Muscle of back (tissue), 13 donors: ENCODE results near the gene TCF25. TPM values are rescaled to one million over a fixed set of nuclear protein-coding genes. Genes with fewer than 3 reads are reported as not detected.
"Not testable (repeated sequence)": the region's sequence is repeated elsewhere in the genome, so short reads cannot be mapped to it uniquely, and the experiment has no call there.

Experiments
- DNase-seq, 3 donors: peaks; one replicate each; pipeline versions ENCODE4 v3.0.0 to v3.0.0-alpha.2; 2013
- long read RNA-seq, 9 donors: transcript quantifications; one replicate each; lab custom pipeline, GENCODE V29; 2026
- polyA plus RNA-seq, 10 donors: library from polyadenylated mRNA; unstranded; fragments of 120-200 nt; gene quantifications; one replicate each; pipeline ENCODE4 v1.2.1, GENCODE V29; 2013; ENCODE audit not compliant: insufficient read length in 10 of 10

The TCF25 gene
- polyA plus RNA-seq = 100 to 1,000 TPM in 5 of 10 donors, 10 to 100 TPM in 5; 83.4 to 121 (median 99.3) TPM
- long read RNA-seq, donor 1, transcript TCF25-201 (18 exons, 2,233 nt) = major isoform, 6 of 63 reads
- long read RNA-seq, donor 1, transcript TCF25-203 (2 exons, 981 nt) = major isoform, 6 of 63 reads
- long read RNA-seq, donor 1, partial matches to known transcripts = 46 of 63 reads
- long read RNA-seq, donor 1, other reads (novel, unspliced or antisense) = 0 of 63 reads
- long read RNA-seq, donor 2, partial matches to known transcripts = 24 of 32 reads
- long read RNA-seq, donor 2, other reads (novel, unspliced or antisense) = 0 of 32 reads
- long read RNA-seq, donor 3 = 0 reads
- long read RNA-seq, donor 4, transcript TCF25-201 (18 exons, 2,233 nt) = major isoform, 6 of 10 reads
- long read RNA-seq, donor 4, partial matches to known transcripts = 0 of 10 reads
- long read RNA-seq, donor 4, other reads (novel, unspliced or antisense) = 0 of 10 reads
- long read RNA-seq, donor 5, partial matches to known transcripts = 44 of 59 reads
- long read RNA-seq, donor 5, other reads (novel, unspliced or antisense) = 0 of 59 reads
- long read RNA-seq, donor 6, transcript TCF25-201 (18 exons, 2,233 nt) = major isoform, 11 of 34 reads
- long read RNA-seq, donor 6, transcript TCF25-203 (2 exons, 981 nt) = minor isoform, 5 of 34 reads
- long read RNA-seq, donor 6, partial matches to known transcripts = 16 of 34 reads
- long read RNA-seq, donor 6, other reads (novel, unspliced or antisense) = 0 of 34 reads
- long read RNA-seq, donor 7, transcript TCF25-201 (18 exons, 2,233 nt) = major isoform, 5 of 20 reads
- long read RNA-seq, donor 7, partial matches to known transcripts = 8 of 20 reads
- long read RNA-seq, donor 7, other reads (novel, unspliced or antisense) = 0 of 20 reads
- long read RNA-seq, donor 8, partial matches to known transcripts = 14 of 19 reads
- long read RNA-seq, donor 8, other reads (novel, unspliced or antisense) = 0 of 19 reads
- long read RNA-seq, donor 9 = 0 reads

GRCh38 chr16:89873109-89873971 is at the start of gene TCF25:
TSS of gene TCF25 (plus strand) at chr16:89873592. CDS start at chr16:89873668, 76 bp downstream.
- DNase-seq = peak; percentile 89 to 97 (median 94)

- DNase-seq = not testable (repeated sequence)
These were observed 49.6 kb upstream of the TCF25 start for GRCh38 chr16:89823824-89824148.

DNA sequence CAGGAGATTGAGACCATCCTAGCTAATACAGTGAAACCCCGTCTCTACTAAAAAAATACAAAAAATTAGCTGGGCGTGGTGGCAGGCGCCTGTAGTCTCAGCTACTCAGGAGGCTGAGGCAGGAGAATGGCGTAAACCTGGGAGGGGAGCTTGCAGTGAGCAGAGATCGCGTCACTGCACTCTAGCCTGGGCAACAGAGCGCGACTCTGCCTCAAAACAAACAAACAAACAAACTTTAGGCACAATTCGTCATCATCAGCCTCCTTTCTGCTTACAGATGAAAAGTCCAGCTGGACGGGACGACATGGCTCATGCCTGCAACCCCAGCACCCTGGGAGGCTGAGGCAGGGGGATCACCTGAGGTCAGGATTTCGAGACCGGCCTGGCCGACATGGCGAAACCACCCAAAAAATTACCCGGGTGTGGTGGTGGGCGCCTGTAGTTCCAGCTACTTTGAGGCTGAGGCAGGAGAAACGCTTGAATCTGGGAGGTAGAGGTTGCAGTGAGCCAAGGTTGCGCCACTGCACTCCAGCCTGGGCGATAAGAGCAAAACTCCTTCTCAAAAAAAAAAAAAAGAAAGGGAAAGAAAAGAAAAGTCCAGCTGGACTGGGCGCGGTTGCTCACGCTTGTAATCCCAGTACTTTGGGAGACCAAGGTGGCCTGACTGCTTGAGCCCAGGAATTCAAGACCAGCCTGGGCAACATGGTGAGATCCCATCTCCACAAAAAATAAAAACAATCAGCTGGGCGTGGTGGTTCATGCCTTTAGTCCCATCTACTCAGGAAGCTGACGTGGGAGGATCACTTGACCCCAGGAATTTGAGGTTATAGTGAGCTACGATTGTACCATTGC is 46.6 kb upstream of the TCF25 start:
- DNase-seq = no peak

DNA sequence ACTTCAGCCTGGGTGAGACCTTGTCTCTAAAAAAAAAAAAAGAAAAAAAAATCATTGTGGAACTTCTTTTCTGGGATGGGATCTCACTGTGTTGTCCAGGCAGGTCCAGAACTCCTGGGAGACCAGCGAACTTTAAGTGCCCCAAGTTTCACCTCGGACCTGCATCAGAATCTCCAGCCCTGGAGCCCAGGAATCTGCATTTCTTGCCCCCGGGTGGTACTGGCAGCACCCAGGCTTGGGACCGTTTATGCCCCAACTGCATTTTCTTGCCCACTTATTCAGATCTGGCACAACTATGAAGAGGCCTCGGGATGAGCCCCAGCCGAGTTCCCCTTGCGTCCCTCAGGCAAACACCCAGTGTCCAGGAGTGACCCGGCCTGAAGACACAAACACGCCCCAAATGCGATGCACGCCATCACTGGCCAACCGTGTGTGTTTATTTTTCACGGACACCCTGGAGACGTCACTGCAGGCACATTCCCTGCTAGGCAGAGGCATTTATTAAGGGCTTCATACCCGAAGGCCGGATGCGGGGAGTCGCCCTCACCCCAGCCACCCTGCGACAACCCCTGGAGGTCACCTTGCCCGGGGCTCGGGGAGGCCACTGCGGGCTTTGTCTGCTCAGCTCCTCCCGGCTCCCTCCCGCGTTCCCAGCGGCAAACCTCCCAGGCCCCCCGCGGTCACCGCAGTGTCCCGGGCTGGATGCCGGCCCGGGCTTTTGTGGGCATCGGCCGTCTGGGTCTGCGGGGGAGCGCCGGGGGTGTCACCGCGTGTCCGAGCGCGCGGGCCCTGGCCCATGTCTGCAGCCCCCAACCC is 45.8 kb upstream of the TCF25 start:
- DNase-seq = peak in 2 of 3 donors; percentile 37 to 67

DNA sequence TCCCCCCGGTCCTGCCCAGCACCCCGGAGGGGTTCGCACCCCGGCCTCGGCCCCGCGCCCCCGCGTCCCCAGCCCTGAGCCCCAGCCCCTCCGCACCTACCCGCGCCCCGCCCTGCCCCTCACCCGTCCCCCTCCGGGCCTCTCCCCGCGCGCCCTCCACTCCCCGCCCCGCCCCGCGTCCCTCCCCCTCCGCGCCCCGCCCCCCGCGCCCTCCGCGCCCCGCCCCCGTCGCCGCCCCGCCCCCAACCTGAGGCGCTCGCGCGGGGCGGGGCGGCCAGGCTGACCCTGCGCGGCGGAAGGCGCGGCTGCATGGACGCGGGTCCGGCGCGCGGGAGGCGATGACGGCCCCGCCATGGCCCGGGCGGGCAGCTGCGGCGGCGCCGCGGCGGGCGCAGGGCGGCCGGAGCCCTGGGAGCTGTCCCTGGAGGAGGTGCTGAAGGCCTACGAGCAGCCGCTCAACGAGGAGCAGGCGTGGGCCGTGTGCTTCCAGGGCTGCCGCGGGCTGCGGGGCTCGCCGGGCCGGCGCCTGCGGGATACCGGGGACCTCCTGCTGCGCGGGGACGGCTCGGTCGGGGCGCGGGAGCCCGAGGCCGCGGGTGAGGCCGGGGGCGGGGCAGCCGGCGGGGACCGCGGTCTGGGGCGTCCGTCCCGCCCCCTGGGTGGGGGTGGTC is 45.1 kb upstream of the TCF25 start, which contains the start of gene SPIRE2:
Gene SPIRE2, plus strand, starts transcription at position 277 of the 671 bp plus-strand sequence. Its CDS starts 76 bp downstream, at position 353.
- peak; percentile 76 to 91 (median 87) for DNase-seq

GRCh38 chr16:89828870-89829629 is 44.3 kb upstream of the TCF25 start:
- DNase-seq = no peak

DNA sequence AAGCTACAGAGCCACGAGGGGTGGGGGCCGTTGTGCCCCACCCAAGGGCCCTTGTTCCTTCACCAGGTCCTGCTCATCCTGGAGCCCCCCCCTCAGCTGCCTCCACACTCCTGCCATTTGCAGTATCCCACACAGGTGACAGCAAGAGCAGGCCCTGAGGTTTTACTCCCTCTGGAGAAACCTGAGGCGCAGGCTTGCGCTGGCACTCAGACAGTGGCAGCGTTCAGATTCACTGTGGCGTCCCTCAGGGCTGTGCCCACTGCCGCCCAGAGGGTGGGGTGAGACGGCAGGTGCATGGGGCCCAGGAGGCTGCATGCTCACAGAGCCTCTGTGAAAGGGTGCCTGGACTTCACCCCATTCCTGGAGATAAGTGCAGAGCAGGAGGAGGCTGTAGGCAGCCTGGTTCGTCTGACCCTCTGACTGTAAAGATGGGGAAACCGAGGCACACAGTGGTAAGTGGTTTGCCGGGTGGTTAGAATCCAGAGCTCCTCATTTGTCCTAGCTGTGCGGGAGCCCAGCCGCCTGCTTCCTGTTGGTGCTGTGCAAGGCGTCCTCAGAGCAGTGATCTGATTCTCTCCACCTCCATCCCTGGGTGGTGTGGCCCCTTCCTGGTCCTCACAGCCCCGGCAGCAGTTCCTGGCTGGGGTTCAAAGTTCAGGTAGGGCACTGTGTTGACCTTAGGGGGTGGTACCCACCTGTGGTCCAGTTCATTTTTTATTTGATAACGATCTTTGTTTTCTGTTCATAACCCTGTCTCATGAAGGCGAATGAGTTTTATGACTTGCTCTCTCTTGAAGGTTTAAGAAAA is 43.6 kb upstream of the TCF25 start:
- no peak for DNase-seq

- DNase-seq = no peak
These were observed 41.5 kb upstream of the TCF25 start for GRCh38 chr16:89831810-89832328.

DNA sequence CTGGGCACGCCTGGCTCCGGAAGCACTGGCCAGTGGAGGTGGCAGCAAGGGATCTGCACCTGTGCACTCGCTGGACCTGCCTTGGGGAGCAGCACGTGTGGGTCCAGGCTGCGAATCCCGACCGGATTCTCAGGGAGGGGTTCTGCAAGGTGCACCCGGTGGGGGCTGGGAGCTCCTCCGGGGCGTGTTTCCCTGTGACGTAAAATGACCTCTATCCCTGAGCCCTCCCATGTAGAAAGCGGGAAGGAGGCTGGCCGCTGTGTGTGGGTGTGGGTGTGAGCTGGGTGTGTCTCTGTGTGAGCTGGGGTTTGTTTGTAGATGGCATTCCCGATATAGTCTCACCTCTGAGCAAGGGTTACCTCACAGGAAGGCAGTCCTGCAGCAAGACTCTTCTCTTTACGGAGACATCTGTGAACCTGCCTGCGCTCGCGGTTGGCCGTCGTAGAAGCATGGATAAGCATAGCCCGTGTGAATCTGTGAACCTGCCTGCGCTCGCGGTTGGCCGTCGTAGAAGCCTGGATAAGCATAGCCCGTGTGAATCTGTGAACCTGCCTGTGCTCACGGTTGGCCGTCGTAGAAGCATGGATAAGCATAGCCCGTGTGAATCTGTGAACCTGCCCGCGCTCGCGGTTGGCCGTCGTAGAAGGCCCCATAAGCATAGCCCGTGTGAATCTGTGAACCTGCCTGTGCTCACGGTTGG is 39.6 kb upstream of the TCF25 start:
- not testable (repeated sequence) for DNase-seq

DNA sequence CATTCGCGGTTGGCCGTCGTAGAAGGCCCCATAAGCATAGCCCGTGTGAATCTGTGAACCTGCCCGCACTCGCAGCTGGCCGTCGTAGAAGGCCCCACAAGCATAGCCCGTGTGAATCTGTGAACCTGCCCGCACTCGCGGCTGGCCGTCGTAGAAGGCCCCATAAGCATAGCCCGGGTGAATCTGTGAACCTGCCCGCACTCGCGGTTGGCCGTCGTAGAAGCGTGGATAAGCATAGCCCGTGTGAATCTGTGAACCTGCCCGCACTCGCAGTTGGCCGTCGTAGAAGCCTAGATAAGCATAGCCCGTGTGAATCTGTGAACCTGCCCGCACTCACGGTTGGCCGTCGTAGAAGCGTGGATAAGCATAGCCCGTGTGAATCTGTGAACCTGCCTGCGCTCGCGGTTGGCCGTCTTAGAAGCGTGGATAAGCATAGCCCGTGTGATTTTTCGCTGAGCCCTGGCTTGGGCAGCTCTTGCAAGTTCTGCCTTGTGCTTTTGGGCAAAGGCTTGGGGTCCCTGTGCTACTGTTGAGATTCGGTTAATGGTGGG is 38.5 kb upstream of the TCF25 start:
- not testable (repeated sequence) for DNase-seq

DNA sequence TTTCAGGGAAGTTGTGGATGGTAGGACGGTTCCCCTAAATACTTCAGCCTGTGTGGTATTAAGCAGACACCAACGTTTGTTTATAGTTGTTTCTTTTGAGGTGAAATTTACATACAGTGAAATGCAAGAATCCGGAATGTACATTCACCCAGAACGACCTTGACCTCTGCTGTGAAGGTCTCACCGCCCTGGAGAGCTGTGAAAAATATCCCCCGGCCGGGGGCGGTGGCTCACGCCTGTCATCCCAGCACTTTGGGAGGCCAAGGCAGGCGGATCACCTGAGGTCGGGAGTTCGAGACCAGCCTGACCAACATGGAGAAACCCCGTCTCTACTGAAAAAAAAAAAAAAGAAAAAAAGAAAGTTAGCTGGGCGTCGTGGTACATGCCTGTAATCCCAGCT is 36.9 kb upstream of the TCF25 start:
- not testable (repeated sequence) for DNase-seq

DNA sequence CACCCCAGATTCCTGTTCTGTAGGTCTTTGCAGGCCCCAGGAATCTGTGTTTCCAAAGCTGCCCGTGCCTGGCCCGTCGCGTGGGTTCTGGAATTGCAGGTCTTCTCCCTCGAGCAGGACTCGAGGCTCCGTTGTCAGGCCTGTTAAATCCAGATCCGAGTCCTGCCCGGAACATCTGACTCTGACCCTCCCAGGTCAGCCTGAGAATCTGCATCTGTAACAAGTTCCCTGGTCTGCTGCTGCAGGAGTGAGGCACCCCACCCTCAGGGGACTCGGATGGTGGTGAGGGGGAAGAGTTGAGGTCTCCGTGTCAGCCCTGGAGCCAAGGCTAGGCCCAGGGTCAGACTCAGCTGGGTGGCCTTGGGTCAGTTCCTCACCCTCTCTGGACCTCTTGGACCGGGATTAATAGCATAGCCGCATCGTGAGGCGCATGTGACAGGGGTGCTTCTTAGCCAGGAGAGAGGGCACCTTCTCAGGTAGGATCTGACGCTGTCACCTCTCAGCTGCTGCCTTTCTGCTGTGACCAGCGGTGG is 36.3 kb upstream of the TCF25 start:
- no peak for DNase-seq

DNA sequence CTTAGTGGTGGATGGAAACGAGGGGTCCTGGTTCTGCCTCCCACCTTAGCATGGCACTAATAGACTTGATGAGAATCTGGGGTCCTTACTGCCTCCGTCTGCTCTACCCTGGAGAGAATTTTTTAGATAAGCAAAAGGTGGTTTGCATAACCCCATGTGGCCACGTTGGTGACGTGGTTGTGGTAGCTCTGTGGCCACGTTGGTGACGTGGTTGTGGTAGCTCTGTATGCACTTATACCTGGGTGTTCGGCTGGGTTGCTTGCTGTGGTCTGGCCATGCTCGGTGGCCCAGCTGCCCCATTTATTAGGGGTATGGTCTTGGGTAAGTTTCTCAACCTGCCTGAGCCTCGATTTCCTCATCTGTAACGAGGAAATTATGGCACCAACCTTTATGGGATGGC is 32.1 kb upstream of the TCF25 start:
- no peak for DNase-seq

GRCh38 chr16:89842471-89843408 is 30.7 kb upstream of the TCF25 start:
- DNase-seq = peak in 1 of 3 donors; percentile 66
